ENCODE data around the gene CADM3. TPM values are rescaled to one million over a fixed set of nuclear protein-coding genes. Genes with fewer than 3 reads are reported as not detected.

CADM3 gene, protein sequence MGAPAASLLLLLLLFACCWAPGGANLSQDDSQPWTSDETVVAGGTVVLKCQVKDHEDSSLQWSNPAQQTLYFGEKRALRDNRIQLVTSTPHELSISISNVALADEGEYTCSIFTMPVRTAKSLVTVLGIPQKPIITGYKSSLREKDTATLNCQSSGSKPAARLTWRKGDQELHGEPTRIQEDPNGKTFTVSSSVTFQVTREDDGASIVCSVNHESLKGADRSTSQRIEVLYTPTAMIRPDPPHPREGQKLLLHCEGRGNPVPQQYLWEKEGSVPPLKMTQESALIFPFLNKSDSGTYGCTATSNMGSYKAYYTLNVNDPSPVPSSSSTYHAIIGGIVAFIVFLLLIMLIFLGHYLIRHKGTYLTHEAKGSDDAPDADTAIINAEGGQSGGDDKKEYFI
- total RNA-seq (1 to 10 TPM in 7 of 10 donors, under 1 TPM in 3; 0.81 to 3.6 (median 1.9) TPM), polyA plus RNA-seq (1 to 10 TPM; 2.9 to 4.3 TPM)
- long read RNA-seq, donor 1 = 0 reads
- long read RNA-seq, donor 2, transcript CADM3-202 (9 exons, 3,745 nt) = major isoform, 5 of 7 reads
- long read RNA-seq, donor 2, partial matches to known transcripts = 1 of 7 reads
- long read RNA-seq, donor 2, other reads (novel, unspliced or antisense) = 1 of 7 reads
- long read RNA-seq, donor 3 = 0 reads

DNA sequence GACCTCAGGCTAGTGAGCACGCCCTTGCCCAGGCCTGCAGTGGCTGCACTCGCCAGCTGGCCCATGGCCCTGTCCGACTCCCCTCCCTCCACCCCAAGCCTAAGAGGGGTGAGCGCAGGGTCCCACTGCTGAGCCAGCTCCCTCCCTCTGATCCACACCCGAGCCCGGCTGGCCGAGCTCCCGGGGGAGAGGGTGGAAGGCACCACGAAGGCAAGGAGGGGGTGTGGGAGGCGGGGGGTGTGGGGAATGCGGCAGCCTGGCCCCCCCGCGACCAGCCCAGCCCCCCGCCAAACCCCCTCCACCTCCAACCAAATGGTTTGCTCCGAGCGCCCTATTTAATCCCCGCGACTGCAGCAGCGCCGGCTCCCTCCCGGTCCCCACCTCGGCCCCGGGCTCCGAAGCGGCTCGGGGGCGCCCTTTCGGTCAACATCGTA lies at the start of gene CADM3:
CADM3 (plus strand) TSS at position 362 of the 434 bp plus-strand sequence. CDS start 151 bp downstream, outside the sequence.
- 3 to 4% methylated on average over 29 of the region's 29 CpGs for WGBS, 2 donors
- intact Hi-C loops (cut with DNase I) = loop anchor here in 1 of 10 donors (5.0 kb wide), 1 partner anchor 36 kb away; no protein-coding TSS in a partner anchor
- Histone ChIP-seq H3K27me3 (peaks cover 13 to 91% (median 66%) of the 10 kb centered on the region in 7 donors), H3K27ac (no peak within 1 kb of the TSS), H3K4me1 (peaks cover 0 to 15% (median 7%) of the 10 kb centered on the region in 9 donors), H3K36me3 (no peaks in the 10 kb centered on the region), H3K9me3 (no peaks in the 10 kb centered on the region), H3K4me3 (peak within 1 kb of the TSS; percentile 9 to 40 (median 24))
- DNase-seq (peak in 1 of 2 donors; percentile 14), ATAC-seq (peak in 2 of 8 donors; percentile 25 to 32)
- TF ChIP-seq, protein P1, sequence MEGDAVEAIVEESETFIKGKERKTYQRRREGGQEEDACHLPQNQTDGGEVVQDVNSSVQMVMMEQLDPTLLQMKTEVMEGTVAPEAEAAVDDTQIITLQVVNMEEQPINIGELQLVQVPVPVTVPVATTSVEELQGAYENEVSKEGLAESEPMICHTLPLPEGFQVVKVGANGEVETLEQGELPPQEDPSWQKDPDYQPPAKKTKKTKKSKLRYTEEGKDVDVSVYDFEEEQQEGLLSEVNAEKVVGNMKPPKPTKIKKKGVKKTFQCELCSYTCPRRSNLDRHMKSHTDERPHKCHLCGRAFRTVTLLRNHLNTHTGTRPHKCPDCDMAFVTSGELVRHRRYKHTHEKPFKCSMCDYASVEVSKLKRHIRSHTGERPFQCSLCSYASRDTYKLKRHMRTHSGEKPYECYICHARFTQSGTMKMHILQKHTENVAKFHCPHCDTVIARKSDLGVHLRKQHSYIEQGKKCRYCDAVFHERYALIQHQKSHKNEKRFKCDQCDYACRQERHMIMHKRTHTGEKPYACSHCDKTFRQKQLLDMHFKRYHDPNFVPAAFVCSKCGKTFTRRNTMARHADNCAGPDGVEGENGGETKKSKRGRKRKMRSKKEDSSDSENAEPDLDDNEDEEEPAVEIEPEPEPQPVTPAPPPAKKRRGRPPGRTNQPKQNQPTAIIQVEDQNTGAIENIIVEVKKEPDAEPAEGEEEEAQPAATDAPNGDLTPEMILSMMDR (IDR thresholded peaks at IDR 0.05) = no peak

DNA sequence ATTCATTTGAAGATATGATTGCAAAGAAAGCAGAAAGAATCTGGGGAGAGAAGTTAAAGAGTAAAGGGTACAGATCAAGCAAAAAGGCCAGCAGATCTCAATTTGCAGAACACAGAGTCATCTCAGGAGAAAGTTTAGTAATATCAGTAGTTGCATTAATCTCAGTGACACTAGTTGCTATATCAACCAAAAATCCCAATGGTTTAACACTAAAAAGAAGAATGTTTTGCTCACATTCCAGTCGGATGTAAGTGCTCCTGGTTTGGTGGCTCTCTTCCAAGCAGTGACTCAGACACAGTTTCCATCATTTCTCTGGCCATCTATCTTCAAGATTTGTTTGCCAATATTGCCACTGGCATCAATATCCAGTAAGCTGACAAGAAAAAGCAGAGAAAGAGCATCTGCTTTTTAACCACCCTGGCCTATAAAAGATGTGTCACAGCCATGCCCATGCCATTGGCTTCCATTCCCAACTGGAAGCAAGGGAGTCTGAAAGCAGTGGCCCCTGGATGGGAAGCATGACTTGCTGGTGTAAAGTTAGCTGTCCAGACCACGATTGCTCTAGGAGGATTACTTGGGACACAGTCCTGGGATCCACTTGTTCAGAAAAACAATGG lies 49.3 kb upstream of the CADM3 start:
- Histone ChIP-seq H3K36me3 (no peaks in the 10 kb centered on the region), H3K27me3 (peaks cover 0 to 9% (median 0%) of the 10 kb centered on the region in 7 donors), H3K9me3 (no peaks in the 10 kb centered on the region), H3K27ac (no peak overlapping the region), H3K4me3 (no peak overlapping the region), H3K4me1 (no peaks in the 10 kb centered on the region)
- TF ChIP-seq, protein P1 (IDR thresholded peaks at IDR 0.05) = no peak
- WGBS, 2 donors = 53 to 57% methylated on average over 2 of the region's 2 CpGs
- ATAC-seq (no peak), DNase-seq (no peak)
- intact Hi-C loops (cut with DNase I) = no loop called here

DNA sequence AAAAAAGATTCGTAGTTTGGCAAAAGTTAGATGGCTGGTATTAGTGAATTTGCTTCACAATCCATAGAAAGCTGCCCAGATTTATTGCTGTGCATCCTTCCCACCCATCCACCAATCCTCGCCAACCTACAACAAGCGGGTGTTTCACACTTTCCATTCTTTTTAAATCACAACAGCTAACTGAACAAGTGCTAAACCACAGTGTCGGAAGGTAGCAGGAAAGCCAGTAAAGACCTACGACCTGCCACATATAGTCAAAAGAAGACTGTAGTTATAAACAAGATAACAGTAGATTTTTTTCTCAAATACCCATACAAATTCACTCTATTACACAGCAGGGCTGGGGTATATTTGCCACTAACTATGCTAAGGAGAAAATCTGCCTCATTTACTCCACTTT lies 47.8 kb upstream of the CADM3 start:
- 81 to 86% methylated on average over 5 of the region's 5 CpGs for WGBS, 2 donors
- TF ChIP-seq, protein P1 (IDR thresholded peaks at IDR 0.05) = no peak
- Histone ChIP-seq H3K4me3 (no peak overlapping the region), H3K9me3 (no peaks in the 10 kb centered on the region), H3K27ac (no peak overlapping the region), H3K27me3 (peaks cover 0 to 9% (median 0%) of the 10 kb centered on the region in 7 donors), H3K4me1 (no peaks in the 10 kb centered on the region), H3K36me3 (no peaks in the 10 kb centered on the region)
- intact Hi-C loops (cut with DNase I) = no loop called here
- DNase-seq = no peak
- no peak for ATAC-seq

DNA sequence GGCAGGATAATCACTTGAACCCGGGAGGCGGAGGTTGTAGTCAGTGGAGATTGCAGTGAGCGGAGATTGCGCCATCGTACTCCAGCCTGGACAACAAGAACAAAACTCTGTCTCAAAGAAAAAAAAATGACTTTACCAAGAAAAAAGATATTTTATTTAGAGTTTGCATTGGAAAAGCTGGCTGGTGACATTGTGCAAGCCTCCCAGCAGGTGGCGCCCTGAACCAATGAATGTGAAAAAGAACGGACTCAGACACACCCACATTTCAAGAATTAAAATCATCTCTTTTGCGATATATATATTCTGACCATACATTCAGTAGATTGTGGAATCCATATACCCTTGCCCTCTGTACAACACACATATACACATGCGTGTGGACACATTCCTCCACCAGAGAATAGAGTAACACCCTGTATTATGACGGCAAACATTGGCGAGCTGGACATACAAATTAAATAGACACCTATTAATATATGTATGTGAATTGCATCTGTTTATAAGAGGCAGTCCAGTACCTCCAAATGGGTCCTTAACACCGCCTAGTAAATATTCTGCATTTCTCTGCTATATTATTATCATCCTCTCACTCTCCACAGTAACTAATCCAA lies 39.0 kb upstream of the CADM3 start:
- no peak for ATAC-seq
- Histone ChIP-seq H3K4me1 (no peaks in the 10 kb centered on the region), H3K27me3 (peaks cover 0 to 31% (median 6%) of the 10 kb centered on the region in 7 donors), H3K4me3 (no peak overlapping the region), H3K36me3 (no peaks in the 10 kb centered on the region), H3K27ac (no peak overlapping the region), H3K9me3 (no peaks in the 10 kb centered on the region)
- TF ChIP-seq, protein P1 (IDR thresholded peaks at IDR 0.05) = peak; percentile 52 to 91 (median 78)
- intact Hi-C loops (cut with DNase I) = loop anchor here in 2 of 10 donors (2.0 kb wide), 2 partner anchors 74 to 82 kb away; no protein-coding TSS in a partner anchor
- peak; percentile 36 to 61 for DNase-seq
- WGBS, 2 donors = 49 to 54% methylated on average over 12 of the region's 12 CpGs

All from heart right ventricle (tissue), 16 donors.